ENCODE measurements around the gene IER5L.

The IER5L gene

DNA sequence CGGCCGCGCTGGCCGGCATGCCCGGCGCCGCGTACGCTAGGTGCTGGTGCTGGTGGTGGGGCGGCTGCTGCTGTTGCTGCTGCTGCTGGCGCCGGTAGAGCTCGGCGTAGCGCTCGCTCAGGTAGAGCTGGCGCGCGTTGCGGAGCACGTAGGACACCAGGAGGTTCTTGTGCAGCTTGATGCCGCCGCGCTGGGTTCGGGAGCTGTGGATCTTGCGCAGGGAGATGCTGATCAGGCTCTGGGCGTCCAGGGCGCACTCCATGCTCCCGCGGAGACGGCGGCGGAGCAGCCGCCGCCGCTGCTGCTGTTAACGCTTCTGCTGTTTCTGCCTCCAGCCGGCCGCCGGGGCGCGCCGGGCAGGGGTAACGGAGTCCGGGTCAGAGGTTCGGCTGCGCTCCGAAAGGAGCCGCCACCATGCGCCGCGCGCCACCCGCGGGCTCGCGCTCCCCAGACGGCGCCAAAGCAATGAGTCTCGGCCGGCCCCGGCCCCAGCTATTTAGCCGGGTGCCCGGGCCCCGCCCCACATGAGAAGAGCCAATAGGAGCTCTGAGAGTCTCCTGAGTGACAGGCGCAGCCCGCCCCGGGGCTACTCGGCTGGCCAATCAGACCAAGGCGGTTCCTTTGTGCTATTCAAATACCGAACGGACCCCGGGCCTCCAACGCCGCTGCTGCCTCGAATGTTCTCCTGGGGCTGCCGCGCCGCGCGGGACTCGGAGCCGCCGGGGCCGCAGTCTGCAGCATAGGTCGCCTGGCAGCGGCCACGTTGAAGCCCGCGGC is at the start of gene IER5L:
TSS of gene IER5L (minus strand) at position 471 of the 777 bp plus-strand sequence. CDS start at position 262, 209 bp downstream.
- Histone ChIP-seq H3K27ac (peak within 1 kb of the TSS; percentile 99 to 100), H3K4me3 (peak within 1 kb of the TSS; percentile 99 to 100), H3K9me3 (no peaks in the 10 kb centered on the region), H3K27me3 (no peaks in the 10 kb centered on the region), H3K36me3 (no peaks in the 10 kb centered on the region), H3K4me1 (peaks cover 4 to 27% (median 21%) of the 10 kb centered on the region in 4 donors)
- intact Hi-C loops (cut with DNase I; ENCODE audit: low total_unique reads), result loop anchor here (5.0 kb wide), 4 partner anchors 139 to 314 kb away; no protein-coding TSS in a partner anchor
- DNase-seq, result peak; percentile 96 to 98
- no peak for TF ChIP-seq CTCF (IDR thresholded peaks at IDR 0.05)

DNA sequence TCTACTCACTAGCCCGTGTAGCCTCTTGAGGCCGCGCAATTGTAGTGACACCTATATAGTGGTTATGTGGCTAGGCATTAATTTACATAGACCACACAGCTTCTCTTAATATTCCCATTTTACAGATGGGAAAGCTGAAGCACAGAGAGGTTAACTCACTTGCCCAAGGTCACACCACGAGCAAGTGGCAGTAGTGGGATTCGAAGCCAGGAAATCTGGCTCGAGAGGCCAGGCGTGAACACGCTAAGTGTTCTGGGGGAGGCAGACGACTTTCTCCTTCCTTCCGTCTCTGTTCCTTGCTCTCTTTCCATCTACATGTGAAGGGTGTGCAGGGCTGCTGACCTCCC is 49.8 kb upstream of the IER5L start:
- no peak for DNase-seq
- Histone ChIP-seq H3K27ac (no peak overlapping the region), H3K4me1 (peaks cover 0 to 14% (median 2%) of the 10 kb centered on the region in 4 donors), H3K27me3 (no peaks in the 10 kb centered on the region), H3K9me3 (no peaks in the 10 kb centered on the region), H3K36me3 (no peaks in the 10 kb centered on the region), H3K4me3 (no peak overlapping the region)
- no peak for TF ChIP-seq CTCF (IDR thresholded peaks at IDR 0.05)
- intact Hi-C loops (cut with DNase I; ENCODE audit: low total_unique reads), result no loop called here

- Histone ChIP-seq H3K36me3 (no peaks in the 10 kb centered on the region), H3K9me3 (no peaks in the 10 kb centered on the region), H3K27ac (peak overlapping the region; percentile 24 to 51), H3K4me3 (no peak overlapping the region), H3K27me3 (no peaks in the 10 kb centered on the region), H3K4me1 (peaks cover 0 to 14% (median 2%) of the 10 kb centered on the region in 4 donors)
- intact Hi-C loops (cut with DNase I; ENCODE audit: low total_unique reads), result no loop called here
- peak in 1 of 2 donors; percentile 74 for DNase-seq
- TF ChIP-seq CTCF (IDR thresholded peaks at IDR 0.05), result no peak
These were observed 47.8 kb upstream of the IER5L start for GRCh38 chr9:129225815-129226214.

- Histone ChIP-seq H3K27ac (peak overlapping the region; percentile 9 to 51), H3K4me3 (no peak overlapping the region), H3K36me3 (no peaks in the 10 kb centered on the region), H3K9me3 (no peaks in the 10 kb centered on the region), H3K27me3 (no peaks in the 10 kb centered on the region), H3K4me1 (peaks cover 0 to 14% (median 2%) of the 10 kb centered on the region in 4 donors)
- DNase-seq, result no peak
- intact Hi-C loops (cut with DNase I; ENCODE audit: low total_unique reads), result no loop called here
- no peak for TF ChIP-seq CTCF (IDR thresholded peaks at IDR 0.05)
These were observed 47.4 kb upstream of the IER5L start for GRCh38 chr9:129225490-129225778.

DNA sequence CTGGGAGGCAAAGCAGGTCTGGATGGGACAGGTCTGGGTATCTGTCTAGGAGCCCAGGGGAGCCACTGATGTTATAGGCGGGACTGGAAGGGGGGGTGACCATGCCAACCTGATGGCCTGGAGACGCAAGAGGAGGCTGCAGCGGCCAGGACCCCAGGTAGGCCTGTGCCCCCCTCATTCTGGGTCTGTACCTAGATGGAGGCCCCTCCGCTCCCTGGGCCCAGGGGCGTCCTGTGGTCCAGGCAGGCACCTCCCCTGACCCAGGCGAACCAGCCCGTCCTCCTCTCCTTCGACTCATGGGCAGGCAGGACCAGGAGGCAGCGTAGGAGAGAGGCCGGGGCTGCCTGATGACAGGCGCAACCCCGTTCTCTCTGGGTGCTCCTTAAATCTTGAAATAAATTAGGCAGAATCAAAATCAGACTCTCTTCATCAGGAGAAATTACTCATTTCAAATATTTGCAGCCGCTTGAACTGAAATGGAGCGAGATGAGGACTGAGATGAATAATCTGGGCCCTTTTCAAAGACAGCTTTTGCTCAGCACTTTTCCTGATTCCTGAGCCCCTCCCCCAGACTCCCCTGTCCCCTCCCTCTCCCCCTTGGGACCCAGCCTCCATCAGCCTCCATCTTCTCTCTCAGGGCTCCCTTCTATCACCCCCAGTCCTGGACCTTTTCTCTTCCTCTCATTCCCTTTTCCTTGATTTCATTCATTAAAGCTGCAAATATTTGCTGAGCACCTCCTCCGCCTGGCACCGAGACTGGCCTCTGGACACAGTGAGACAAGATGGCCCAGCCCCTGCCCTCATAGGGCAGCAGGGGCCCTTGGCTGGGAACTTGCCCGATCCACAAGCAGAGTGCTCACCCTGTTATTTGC is 46.8 kb upstream of the IER5L start:
- Histone ChIP-seq H3K27me3 (no peaks in the 10 kb centered on the region), H3K36me3 (no peaks in the 10 kb centered on the region), H3K9me3 (no peaks in the 10 kb centered on the region), H3K27ac (peak overlapping the region; percentile 9 to 51), H3K4me1 (peaks cover 0 to 14% (median 2%) of the 10 kb centered on the region in 4 donors), H3K4me3 (no peak overlapping the region)
- TF ChIP-seq CTCF (IDR thresholded peaks at IDR 0.05), result no peak
- no peak for DNase-seq
- intact Hi-C loops (cut with DNase I; ENCODE audit: low total_unique reads), result no loop called here
